HL-60 (cell line): Measurements from ENCODE around the gene SPOCK3.

Experiments
- DNase-seq, 2 experiments: peaks; one replicate each; pipeline ENCODE4 v3.0.0-alpha.2; 2010 to 2020; ENCODE audit warnings: low read depth in 1 of 2, low spot score in 1 of 2
- H3K27ac ChIP-seq: fragments of 250-450 bp; sonication (Bioruptor Pico); replicated peaks from 2 replicates; pipeline ENCODE4 v1.5.1; 2020; ENCODE audit warnings: mild to moderate bottlenecking, moderate library complexity
- H3K27me3 ChIP-seq: fragments of 250-450 bp; sonication (Bioruptor Pico); 2 replicates; pipeline ENCODE4 v1.5.1; 2021; ENCODE audit warnings: mild to moderate bottlenecking, moderate library complexity; ENCODE audit not compliant: insufficient read depth, poor library complexity, severe bottlenecking
- H3K4me3 ChIP-seq: replicated peaks from 2 replicates; pipeline ENCODE4 v1.5.1; 2011; ENCODE audit warnings: mild to moderate bottlenecking, control low read depth, low read length; ENCODE audit not compliant: insufficient read depth
- CTCF ChIP-seq: IDR thresholded peaks from one replicate; pipeline ENCODE4 v1.5.1; 2011; ENCODE audit warnings: low read length, control low read depth, inconsistent platforms; ENCODE audit not compliant: insufficient read depth
- GABPA ChIP-seq: IDR thresholded peaks from 2 replicates; pipeline ENCODE4 v1.6.1; 2012; ENCODE audit warnings: low read depth
- POLR2AphosphoS5 ChIP-seq: IDR thresholded peaks from 2 replicates; pipeline ENCODE4 v1.6.1; 2012; ENCODE audit warnings: low read depth
- REST ChIP-seq: IDR thresholded peaks from 2 replicates; pipeline ENCODE4 v1.6.1; 2012; ENCODE audit warnings: low read depth; ENCODE audit not compliant: insufficient replicate concordance
- SPI1 ChIP-seq: IDR thresholded peaks from 2 replicates; pipeline ENCODE4 v1.6.1; 2012; ENCODE audit warnings: low read depth, mild to moderate bottlenecking, borderline replicate concordance

Gene SPOCK3

GRCh38 chr4:167233685-167234315 lies 494 bp downstream of the SPOCK3 start:
- Histone ChIP-seq H3K4me3 (peak overlapping the region; percentile 48), H3K27me3 (peaks cover 18% of the 10 kb centered on the region), H3K27ac (no peak overlapping the region)
- TF ChIP-seq CTCF: no peak
- TF ChIP-seq SPI1: no peak
- no peak for TF ChIP-seq REST
- TF ChIP-seq POLR2AphosphoS5: no peak
- no peak for TF ChIP-seq GABPA
- DNase-seq: no peak

- H3K27me3 ChIP-seq: peaks cover 18% of the 10 kb centered on the region
- H3K4me3 ChIP-seq: peak overlapping the region; percentile 48
- H3K27ac ChIP-seq: no peak overlapping the region
- no peak for TF ChIP-seq SPI1
- TF ChIP-seq POLR2AphosphoS5: no peak
- TF ChIP-seq CTCF: no peak
- no peak for TF ChIP-seq GABPA
- TF ChIP-seq REST: no peak
- DNase-seq: no peak
Observed at GRCh38 chr4:167232805-167233684, 1.2 kb downstream of the SPOCK3 start.

DNA sequence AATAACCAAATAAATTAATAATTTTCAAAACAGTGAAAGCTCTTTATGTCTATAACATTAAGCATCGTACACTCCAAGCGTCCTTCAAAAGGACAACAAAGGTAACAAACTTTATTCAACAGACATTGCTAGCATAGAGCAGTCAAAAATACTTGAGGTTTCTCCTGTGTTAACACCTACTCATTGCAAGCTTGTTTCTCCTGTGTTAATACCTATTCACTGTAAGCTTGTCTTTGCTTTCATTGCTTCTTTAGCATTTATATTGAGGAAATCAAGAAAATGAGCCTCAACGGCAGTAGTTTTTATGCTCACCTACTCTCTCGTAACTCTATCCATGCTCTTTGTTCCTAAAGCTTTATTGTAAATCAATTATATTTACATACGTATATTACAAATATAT lies 3.5 kb downstream of the SPOCK3 start:
- Histone ChIP-seq H3K4me3 (no peak overlapping the region), H3K27ac (no peak overlapping the region), H3K27me3 (peaks cover 18% of the 10 kb centered on the region)
- DNase-seq: no peak
- no peak for TF ChIP-seq REST
- TF ChIP-seq CTCF: no peak
- no peak for TF ChIP-seq POLR2AphosphoS5
- TF ChIP-seq SPI1: no peak
- no peak for TF ChIP-seq GABPA
